Fibroblast of skin of back (primary cell): ENCODE data around the gene VPS37B.

ENCODE experiments used
- DNase-seq: peaks from one replicate; pipeline ENCODE4 v3.0.0-alpha.2; 2013

The VPS37B gene

DNA sequence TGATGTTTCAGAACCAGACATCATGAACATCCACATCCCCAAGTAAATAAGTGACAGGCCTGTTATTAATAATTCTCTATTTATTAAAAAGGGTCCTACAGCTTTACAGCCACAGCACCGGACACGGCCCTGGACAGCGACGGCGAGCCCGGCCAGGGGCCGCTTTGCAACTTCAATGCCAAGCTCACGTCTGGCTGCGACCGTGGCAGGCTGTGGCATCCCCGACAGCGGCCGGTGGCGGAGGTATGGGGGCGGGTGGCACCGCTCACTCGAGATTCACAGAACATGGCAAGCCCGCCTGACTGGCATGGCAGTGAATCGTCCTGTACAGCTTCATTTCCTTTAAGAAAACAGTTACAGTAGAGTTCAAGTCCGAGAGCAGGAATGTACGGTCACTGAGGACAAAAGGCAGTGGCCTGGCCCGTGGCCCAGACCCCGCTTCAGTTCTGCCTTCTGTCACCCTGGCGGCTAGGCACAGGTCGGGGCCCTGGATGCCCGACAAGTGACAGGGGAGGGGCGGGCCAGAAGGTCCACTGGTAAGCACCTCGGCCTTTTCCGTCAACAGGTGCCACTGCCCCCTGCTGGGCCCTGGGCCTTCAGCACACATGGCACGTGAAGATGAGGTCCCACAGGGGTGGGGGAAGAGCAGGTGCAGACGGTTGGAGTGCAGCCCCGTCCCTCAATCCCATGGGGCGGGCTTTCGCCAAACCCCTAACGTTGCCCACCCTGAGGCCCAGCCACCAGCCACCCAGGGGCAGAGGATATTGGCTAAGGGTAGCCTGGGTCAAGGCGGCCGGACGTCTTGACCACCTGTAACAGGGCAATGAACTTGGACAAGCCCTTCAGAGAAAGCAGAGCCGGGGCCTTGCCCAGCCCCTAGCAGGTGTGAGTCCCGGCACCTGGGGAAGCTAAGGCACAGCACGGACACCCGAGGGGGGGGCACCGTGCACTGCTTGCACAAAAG lies 30.4 kb downstream of the VPS37B start:
- no peak for DNase-seq

DNA sequence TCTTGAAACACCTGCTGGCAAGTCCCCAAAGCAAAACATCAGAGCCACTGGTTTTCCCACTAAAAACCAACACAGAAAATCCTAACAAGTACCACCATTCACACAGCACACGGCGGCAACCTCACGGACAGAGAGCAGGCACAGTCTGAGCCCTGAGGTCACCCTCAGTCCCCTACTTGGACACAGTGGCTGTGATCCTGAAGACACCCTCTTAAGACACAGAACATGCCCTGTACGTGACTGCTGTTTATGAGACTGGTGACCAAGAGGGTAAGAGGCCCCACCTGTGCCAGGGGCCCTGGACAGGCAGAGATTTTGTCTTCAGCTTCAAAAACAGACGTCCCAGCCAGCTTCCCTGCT lies 31.1 kb downstream of the VPS37B start:
- DNase-seq = no peak

DNA sequence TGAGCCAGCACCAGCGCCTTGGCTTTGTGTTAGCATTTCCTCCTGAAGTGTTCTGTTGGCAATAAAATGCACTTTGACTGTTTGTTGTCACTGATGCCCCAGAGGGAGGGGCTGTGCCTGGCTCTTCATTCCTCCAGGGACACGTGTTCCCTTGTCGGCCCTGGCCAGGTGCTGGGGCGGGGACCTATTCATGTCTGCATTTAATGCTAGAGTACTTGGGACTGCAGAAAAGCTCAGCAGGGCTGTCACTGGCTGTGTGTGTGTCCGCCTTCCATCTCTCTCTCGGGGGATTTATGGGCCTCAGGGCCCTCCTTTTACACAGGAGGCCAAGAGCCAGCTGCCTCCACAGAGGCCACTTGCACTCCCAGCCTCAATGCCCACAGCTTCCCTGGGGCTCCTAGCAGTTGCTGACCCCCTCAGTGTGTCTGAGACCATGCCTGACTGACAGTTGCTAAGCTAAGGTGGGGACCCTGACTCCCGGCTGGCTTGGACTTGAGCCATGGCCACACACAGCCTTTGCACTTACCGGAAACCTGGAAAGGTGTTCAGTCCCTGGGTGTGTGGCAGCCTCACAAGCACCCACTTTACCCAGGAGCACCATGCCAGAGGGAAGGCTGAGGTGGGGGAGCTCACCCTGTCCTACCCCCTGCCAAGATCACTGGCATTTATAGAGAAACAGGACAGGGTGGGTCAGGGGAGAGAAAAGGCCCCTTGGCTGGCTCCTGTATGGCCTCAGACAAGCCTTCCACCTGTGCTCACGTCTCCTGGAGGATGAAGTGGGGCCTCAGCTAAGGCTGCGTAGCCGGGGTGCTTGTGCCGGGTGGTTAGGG lies 32.8 kb downstream of the VPS37B start:
- no peak for DNase-seq

DNA sequence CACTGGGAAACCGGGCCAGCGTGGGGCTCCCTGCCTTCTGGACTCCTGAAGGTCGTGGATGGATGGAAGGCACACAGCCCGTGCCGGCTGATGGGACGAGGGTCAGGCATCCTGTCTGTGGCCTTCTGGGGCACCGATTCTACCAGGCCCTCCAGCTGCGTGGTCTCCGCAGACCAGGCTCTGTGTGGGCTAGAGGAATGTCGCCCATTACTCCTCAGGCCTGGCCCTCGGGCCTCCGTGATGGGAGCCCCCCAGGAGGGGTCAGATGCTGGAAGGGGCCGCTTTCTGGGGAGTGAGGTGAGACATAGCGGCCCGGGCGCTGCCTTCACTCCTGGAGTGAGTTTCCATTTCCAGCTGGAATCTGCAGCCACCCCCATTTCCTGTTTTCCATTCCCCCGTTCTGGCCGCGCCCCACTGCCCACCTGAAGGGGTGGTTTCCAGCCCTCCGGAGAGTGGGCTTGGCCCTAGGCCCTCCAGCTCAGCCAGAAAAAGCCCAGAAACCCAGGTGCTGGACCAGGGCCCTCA lies 33.8 kb downstream of the VPS37B start:
- no peak for DNase-seq

DNA sequence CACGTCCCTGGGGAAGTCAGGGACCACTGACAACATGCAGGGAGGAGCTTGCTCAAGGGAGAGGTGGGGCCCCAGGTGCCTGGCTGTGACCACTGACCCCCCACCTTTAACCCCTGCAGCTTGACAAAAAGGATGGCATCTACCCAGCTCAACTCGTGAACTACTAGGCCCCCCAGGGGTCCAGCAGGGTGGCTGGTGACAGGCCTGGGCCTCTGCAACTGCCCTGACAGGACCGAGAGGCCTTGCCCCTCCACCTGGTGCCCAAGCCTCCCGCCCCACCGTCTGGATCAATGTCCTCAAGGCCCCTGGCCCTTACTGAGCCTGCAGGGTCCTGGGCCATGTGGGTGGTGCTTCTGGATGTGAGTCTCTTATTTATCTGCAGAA lies 34.3 kb downstream of the VPS37B start:
- DNase-seq = no peak

DNA sequence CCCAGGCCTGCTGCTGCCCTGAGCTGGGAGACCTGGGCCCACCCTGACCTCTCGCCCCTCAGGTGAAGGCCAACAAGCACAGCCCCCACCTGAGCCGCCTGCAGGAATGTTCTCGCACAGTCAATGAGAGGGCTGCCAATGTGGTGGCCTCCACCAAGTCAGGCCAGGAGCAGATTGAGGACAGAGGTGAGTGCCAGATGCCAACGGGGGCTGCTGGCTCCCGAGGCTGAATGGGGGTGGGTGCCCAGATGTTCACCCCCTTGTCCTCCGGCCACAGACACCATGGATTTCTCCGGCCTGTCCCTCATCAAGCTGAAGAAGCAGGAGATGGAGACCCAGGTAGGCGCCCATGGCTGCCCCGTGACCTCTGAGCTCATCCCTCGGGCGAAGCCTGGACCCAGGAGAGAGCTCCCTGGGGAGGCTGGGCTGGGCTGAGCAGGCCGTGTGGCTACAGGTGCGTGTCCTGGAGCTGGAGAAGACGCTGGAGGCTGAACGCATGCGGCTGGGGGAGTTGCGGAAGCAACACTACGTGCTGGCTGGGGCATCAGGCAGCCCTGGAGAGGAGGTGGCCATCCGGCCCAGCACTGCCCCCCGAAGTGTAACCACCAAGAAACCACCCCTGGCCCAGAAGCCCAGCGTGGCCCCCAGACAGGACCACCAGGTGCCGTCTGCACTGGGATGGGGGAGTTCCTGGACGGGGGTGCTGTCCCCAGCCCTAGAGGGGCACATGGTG lies 34.9 kb downstream of the VPS37B start:
- DNase-seq = no peak

DNA sequence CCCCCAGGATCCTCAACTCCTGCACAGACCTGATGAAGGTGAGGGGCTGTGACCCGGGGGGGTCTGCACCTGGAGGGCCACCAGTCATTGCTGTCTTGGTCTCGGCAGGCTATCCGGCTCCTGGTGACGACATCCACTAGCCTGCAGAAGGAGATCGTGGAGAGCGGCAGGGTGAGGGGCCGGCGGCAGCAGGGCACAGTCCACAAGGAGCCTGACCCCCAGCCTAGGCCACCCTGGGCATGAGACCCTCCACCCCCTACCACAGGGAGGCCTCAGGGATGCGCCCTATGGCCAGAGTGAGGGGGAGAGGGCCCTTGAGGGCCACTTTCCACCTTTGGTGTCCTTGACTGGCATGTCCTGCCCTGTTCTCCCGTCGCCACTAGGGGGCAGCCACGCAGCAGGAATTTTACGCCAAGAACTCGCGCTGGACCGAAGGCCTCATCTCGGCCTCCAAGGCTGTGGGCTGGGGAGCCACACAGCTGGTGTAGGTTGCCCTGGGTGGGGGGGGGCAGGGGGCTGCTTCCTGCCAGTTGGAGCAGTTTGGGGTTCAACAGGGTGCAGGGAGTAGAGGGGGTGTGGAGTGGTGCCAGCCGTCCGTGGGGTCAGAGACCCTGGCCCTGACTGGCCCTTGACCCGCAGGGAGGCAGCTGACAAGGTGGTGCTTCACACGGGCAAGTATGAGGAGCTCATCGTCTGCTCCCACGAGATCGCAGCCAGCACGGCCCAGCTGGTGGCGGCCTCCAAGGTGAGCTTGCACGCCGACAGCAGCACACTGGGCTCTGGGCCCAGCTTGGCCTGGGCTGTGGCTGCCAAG lies 35.7 kb downstream of the VPS37B start:
- DNase-seq = peak; percentile 70

DNA sequence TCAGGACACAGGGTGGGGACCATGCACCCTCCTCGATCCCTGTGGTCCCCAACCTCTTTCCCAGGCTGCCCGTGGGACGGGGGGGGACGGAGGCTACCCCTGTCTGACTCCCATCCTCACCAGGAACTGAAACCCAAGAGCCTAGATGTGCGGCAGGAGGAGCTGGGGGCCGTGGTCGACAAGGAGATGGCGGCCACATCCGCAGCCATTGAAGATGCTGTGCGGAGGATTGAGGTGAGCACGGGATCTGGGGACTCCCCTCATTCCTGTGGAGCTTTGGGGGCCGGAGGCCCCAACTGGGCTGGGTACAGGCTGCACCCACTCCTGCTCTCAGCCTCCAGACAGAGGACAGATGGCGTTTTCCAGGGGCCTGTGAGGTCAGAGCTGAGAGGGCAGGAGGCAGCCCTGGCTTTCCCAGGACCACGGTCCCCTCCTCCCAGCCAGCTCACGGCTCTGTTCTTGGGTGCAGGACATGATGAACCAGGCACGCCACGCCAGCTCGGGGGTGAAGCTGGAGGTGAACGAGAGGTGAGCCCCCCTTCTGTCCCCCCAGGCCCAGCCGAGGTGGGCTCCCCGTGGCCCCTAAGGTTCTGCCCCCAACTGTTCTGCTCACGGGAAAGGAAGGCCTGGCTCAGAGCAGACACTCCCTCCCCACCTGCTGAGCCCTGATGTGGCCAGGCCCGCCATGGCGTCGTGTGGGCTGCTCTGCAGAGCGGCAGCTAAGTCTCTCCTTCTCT lies 36.5 kb downstream of the VPS37B start:
- no peak for DNase-seq

DNA sequence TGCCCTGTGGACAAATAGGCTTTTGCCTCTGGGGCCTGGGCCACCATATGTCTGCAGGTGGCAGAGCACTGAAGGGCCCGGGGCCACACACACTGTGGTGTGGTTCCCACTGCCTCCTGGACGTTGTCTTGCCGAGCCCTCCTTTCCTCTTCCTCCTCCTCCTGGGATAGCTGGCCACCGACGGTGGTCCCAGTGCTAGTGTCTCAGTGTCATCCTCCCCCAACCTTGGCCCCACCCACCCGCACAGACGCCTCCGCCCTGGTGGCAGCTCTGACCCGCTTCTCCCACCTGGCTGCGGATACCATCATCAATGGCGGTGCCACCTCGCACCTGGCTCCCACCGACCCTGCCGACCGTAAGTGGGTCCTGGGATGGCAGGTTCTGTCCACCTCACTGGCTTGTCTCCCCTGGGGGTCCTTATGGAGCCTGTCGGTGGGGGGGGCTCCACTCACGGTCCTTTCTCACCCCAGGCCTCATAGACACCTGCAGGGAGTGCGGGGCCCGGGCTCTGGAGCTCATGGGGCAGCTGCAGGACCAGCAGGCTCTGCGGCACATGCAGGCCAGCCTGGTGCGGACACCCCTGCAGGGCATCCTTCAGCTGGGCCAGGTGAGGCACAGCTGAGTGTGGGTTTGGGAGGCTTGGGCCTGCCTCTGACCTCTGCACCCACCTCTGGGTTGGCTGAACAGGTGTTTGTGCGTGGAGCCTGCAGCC lies 37.2 kb downstream of the VPS37B start:
- no peak for DNase-seq

DNA sequence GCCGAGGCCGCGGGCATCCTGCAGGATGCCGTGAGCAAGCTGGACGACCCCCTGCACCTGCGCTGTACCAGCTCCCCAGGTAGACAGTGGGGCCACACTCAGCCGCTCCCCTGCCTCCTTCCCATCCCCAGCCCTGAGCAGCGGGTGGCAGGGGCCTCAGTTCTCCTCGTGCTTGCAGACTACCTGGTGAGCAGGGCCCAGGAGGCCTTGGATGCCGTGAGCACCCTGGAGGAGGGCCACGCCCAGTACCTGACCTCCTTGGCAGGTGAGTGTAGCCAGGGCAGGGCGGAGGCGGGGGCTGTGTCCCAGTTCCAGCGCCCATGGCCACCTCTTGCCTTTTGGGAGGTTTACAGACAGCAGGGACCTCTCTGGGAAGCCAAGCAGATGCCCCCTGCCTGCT lies 37.8 kb downstream of the VPS37B start:
- DNase-seq = no peak

DNA sequence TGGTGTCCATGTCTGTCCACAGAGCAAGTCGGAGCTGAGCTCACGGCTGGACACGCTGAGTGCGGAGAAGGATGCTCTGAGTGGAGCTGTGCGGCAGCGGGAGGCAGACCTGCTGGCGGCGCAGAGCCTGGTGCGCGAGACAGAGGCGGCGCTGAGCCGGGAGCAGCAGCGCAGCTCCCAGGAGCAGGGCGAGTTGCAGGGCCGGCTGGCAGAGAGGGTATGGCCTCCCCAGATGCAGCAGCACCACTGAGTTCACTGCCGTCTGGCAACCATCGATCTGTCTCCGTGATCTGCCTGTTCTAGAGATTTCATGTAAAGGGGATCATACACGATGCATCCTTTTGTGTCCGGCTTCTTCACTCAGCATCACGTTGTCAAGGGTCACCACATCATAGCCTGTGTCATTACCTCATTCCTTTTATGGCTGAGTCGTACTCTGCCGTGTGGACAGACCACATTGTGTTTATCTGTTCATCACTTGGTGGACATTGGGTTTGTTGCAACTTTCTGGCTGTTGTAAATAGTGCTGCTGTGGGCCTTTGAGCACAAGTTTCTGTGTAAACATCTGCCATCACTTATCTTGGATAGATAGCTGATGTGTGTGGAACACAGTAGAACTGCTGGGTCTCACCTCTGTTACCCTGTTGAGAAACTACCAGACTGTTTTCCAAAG lies 38.8 kb downstream of the VPS37B start:
- no peak for DNase-seq

DNA sequence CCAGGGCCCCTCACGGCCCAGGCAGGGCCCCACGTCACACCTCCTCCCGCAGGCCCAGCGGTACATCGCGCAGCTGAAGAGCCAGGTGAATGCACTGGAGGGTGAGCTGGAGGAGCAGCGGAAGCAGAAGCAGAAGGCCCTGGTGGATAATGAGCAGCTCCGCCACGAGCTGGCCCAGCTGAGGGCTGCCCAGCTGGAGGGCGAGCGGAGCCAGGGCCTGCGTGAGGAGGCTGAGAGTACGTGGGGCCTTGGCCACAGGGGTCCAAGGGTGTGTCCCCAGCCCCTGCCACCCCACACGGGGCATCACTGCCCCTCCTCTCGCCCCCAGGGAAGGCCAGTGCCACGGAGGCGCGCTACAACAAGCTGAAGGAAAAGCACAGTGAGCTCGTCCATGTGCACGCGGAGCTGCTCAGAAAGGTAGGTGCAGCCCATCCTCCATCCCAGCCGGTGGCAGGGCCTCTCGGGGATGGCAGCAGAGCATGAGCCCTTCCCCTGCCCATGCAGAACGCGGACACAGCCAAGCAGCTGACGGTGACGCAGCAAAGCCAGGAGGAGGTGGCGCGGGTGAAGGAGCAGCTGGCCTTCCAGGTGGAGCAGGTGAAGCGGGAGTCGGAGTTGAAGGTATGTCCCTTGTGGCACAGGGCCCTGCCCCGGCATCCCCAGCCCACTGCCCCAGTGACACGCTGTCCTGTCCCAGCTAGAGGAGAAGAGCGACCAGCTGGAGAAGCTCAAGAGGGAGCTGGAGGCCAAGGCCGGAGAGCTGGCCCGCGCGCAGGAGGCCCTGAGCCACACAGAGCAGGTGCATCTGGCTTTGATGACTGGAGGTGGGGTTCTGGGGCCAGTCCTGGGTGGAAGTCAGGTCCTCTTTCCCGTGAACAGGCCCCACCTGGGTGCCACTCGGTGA lies 39.7 kb downstream of the VPS37B start:
- DNase-seq = no peak

DNA sequence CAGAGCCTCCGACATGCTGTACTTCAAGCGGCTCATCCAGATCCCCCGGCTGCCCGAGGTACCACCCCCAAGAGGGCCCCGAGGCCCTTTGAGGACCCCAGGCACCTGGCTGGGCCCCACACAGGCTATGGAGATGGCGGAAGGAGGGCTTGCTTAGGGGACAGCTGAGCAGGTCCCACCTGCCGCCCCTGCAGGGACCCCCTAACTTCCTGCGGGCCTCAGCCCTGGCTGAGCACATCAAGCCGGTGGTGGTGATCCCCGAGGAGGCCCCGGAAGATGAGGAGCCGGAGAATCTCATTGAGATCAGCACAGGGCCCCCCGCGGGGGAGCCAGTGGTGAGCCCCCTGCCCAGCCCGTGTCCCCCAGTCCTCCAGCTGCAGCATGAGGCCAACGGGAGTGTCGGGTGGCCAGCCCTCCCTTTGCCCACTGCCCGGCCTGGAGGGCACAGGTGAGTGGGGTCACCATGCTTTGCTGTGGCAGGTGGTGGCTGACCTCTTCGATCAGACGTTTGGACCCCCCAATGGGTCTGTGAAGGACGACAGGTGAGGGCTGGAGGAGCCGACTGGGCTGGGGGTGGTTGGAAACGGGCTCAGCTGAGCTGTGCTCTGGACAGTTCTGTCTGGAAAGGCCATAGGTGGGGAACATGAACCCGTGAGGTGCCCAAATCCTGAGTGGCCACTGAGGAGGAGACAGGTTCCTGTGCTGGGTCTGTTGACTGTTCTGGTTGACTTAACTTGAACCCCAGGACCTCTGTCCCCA lies 40.7 kb downstream of the VPS37B start:
- no peak for DNase-seq

DNA sequence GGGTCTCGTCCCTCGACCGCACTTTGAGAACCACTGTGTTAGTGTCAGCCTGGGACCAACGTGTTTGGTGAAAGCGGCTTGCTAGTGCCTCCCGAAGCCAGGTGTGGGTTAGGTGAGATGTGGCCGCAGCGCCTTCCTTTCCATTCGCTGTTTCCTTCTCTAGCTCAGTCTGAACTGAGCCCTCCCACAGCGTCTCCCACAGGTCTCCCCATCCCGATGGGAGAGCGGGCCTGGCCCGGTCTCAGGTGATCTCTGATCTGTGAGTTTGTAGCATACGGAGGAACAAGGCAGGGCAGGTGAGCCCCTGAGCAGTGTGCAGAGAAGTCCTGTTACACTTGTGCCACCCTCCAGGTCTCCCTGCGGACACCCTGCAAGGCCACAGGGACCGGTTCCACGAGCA lies 41.4 kb downstream of the VPS37B start:
- no peak for DNase-seq

DNA sequence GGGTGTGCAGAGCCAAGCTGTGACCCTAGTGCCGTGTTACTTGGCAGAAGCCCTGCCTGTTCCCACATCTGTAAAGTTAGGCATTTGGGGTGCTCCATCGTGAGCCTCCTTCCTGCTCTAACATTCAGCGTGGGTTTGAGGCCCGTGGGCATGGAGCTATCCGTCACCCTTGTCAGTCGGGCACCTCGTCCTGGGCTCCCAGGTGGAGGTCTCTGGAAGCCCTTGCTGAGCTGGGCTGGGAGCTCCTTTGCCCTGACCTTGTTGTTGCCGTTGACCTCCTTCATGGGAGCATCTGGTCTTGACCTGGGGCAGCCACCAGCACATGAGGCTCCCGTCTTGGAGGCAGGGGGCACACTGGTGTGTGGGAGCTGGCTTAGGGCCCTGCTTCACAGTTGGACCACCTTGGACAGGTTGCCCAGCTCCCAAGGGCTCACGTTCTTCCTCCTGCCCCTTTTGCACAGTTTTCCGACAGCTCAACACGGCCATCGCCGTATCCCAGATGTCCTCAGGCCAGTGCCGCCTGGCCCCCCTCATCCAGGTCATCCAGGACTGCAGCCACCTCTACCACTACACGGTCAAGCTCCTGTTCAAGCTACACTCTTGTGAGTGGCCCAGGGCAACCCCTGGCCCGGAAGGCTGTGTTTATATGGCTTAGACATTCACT lies 42.2 kb downstream of the VPS37B start:
- no peak for DNase-seq

DNA sequence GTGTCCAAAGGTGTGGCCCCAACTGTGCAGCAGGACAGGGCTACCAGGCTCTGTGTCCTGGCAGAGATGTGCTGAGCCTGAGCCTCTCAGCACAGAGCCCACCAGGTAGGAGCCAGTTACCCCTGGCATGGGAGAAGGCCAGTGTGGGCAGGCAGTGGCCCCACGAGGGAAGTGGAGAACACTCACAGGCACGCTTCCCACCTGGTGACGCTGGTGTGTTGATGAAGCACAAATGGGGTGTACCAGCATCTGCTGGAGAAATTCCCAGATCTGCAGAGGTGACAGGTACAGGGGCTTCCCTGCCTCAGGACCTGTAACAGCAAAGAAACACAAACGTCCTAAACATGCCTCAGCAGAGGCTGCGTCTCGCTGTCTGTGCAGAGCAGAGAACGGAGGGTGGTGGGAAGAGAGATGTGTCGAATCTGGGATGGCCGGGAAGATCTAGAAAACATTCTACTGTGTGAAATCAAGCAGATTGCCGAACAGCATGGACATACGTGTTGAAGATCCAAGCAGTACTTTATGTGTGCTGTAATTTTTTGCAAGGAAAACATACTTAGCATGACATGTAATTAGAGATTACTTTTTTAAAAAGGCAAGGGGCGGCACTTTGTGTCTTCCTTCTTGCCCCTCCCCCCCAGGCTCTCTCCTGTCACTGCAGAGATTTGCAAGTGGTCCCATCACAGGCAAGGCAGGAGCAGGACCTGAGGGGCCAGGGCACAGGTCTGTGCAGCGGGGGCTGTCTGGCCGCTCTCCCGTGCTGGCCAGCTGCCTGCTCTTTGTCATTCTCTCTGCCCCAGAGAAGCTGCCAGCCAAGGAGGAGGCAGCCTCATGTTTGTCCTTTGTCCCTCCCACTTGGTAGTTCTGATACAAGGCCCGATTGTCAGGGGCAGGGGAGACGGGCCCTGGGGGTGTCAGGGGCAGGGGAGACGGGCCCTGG lies 43.3 kb downstream of the VPS37B start:
- no peak for DNase-seq
